GM18867 (cell line): ENCODE data around the gene CNTN4.
"Not testable (repeated sequence)": the region's sequence is repeated elsewhere in the genome, so short reads cannot be mapped to it uniquely, and the experiment has no call there.

ENCODE experiments used
- ATAC-seq: cut with Tn5 transposase; IDR thresholded peaks from one replicate; pipeline ENCODE4 v1.9.1; 2021; ENCODE audit warnings: mild to moderate bottlenecking, moderate library complexity; ENCODE audit not compliant: unreplicated experiment

CNTN4 gene

DNA sequence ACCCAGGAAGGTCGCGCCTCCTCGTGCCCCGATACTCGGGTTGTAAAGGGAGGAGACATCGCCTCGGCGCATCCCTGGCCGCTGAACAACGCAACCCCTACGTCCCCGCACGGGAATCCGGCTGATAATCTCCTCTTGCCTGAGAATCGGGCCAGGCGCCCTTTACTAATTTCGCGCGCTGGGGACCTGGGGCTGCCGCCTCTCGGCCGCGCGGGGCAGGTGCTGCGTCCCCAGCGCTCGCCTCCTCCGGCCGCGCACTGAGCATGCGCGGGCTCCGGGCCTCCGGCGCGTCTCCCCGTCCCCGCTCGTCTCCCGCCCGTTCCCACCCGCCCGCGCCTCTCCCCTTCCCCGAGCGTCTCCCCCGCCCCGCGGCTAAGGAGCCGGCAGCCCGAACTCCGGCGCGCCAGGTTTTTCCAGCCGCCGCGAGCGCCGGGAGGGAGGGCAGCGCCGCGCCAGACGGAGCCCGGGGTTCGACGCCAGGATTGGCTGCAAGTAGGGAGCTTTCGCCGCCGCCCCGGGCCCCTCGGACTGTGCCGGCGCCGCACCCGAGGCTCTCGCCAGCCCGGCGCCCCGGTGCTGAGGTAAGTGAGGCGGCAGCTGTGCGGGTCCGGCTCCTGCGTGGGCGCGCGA is at the start of gene CNTN4:
Gene CNTN4, plus strand, starts transcription at position 469 of the 630 bp plus-strand sequence.
- no peak for ATAC-seq

DNA sequence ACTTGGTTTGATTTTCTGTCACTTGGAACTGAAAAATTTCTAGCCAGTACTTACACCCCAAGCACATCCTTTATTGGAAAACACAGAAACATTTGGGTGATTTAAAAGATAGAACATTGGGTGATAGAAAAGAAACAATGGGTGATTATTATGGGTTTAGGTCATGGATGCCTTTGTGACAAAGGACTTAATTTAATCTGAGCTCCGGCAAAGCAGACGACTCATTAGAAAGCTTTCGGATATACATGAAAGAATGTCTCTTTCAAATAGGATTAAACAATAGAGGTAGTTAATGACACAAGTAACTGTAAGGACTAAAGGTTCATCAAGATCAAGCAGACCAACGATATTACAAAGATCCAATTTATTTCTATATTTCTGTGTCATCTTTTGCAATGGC is 37.3 kb upstream of the CNTN4 start:
- no peak for ATAC-seq

DNA sequence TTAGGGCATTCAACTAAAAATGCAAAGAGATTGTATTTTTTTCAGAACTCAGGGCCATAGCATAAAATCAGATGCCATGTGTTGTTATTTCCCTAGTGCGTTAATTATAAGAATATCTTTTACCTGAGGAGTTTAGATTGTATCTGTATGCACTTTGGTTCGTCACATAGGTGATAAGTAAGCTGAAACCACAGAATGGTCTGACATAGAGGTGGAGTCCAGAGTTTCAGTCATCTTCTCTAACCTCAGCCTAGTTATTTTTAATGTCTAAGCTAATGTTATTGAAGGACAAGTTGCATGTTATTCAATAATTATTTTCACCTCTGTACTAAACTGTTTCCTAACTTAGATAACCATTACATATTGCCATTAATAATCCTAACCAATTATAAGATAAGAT is 27.1 kb upstream of the CNTN4 start:
- no peak for ATAC-seq

DNA sequence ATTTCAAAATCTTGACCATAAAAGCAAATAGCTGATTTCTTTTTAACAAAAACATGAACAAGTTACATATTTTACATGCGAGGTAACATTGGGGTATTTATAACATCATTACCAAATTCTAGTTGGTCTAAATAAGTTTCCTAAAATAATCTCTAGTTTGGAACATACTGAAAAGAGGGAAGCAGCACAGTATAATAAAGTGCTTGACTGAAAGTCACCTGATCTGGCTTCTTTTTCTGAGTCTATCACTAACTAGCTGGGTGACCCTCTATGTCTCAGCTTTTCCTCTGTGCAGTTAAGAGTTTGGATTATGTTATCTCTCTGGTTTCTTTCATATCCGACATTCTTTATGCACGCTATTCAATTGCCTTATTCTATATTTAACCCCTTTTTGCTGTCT is 19.8 kb upstream of the CNTN4 start:
- no peak for ATAC-seq

DNA sequence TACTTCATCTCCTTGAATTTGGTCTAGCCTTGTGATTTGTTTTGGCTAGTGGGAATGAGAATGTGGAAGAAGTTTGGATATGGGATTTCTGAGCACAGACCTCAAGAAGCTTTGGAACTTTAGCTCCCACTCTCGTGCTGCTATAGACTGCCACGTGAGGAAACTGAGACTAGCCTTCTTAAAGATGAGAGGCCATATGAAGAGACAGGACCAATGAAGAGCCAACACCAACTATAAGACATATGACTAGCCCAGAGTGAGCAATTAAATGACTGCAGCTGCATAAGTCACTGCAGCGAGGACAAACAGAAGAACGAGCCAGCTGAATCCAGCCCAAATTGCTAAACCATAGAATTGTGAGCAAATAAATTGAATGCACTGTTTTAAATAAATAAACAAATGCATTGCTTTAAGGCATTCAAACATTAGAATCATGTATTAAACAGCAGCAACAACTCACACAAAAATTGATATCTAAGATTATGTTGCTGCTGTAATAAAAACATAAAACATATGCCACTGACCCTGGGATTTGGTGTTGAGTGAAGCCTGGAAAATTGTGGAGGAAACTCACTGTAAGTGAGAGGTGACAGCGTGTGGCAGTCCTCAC is 15.7 kb upstream of the CNTN4 start:
- no peak for ATAC-seq

DNA sequence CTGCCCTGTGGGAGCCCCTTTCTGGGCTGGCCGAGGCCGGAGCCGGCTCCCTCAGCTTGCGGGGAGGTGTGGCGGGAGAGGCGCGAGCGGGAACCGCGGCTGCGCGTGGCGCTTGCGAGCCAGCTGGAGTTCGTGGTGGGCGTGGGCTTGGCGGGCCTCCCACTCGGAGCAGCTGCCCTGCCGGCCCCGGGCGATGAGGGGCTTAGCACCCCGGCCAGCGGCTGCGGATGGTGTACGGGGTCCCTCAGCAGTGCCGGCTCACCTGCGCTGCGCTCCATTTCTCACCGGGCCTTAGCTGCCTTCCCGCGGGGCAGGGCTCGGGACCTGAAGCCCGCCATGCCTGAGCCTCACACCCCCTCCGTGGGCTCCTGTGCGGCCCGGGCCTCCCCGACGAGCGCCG is 15.1 kb upstream of the CNTN4 start:
- not testable (repeated sequence) for ATAC-seq

DNA sequence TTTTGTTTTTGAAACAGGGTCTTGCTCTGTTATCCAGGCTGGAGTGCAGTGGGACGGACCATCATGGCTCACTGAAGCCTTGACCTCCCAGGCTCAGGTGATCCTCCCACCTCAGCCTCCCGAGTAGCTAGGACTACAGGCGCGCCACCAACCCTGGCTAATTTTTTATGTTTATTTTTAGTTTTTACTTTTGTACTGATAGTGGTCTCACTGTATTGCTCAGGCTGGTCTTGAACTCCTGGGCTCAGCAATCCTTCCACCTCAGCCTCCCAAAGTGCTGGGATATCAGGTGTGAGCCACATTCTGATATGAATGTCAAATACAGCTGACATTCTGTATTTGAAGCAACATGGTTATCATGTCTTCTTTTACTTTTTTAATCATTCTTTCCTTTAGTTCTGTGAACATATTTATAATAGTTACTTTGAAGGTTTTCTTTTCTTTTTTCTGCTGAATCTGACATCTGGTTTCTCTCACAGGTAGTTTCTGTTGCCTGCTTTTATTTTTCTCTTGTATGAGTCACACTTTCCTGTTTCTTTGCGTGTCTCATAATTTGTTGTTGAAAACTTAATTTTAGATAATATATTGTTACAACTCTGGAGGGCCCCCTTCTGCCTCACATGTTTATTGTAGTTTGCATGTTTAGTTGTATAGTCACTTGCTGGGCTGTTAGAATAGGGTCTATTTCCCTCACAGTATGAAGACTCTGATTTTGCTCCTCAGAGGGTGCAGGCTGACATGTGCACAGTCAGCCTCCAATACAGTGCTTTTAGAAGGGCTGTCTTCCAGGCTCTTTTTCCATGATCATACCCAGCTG is 8.4 kb upstream of the CNTN4 start:
- ATAC-seq: no peak

DNA sequence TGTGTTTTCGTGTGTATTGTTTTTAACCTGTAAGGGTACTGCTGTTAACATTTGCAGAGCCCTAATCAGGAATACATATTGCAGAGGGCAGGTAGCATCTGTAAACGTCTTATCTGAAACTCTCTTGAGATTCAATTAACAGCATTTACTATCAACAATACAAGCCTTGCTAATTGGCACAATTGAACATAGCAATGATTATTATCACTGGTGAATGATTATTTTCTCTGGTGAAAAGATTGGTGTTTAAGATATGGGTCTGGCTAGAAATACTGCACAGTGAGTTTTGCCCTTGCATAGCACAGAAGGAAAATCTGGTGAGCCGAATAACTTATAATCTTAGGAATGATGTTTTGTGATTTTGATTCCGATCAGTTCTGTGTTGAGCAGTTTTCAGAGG is 5.9 kb upstream of the CNTN4 start:
- no peak for ATAC-seq

DNA sequence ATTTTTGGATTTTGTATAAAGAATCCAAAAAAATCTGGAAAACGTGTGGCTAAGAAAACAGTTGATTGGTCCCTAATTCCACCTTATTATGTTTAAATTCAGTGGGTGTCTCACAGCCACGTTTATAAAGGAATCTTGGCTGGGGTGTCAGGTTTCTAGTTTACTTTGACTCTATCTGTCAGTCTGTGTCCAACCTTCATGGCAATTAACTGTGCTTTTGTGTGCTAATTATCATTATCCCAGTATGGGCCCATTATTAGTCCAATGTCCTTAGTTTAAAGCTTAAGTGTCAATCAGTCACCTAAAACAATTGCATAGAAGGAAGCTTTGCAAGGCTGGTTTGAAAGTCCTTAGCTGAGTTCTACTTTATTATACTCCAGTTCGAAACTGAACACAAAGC is 3.7 kb upstream of the CNTN4 start:
- ATAC-seq: no peak

DNA sequence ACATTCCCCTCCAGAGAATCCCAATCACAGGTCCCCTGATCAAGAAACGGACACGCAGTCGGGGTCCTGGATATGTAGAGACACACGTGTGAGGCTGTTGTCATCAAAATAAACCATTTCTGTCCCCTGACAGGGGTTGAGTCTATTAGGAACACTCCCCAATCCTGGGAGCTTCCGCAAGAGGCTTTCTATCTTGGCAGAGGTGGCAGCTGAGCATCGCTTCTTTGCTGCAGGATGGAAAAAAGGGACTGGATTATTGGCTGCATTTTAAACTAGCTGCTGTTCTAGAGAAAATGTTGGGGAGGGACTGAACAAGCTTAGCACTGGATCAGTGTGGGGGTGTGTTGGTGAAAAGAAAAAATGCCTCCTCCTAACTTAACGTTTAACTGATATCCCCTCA is 2.5 kb upstream of the CNTN4 start:
- no peak for ATAC-seq

DNA sequence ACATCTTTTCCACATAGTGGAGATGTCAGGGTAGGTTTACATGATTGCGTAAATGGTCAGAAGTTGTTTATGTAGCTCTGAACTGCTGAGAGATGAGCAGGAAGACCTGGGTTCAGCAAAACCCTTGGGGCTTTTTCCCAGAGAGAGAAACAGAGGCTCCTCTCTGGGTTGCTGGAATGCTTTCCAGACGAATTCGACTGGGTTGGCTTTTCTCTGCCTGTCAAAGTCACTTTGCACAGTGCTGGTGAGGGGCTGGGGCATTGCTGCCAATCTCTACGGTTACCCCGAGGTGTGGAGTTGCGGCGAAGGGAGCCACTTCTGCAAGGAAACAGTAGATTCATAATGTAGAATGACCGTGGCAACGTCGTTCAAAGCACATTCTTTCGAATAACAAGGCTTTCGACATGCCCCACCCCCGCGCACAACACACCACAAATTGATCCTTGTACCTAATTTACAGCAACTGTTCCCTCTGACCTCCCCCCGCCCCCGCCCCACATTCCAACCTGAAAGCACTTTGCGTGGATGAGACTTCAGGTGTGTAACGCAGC is 950 bp upstream of the CNTN4 start:
- no peak for ATAC-seq

DNA sequence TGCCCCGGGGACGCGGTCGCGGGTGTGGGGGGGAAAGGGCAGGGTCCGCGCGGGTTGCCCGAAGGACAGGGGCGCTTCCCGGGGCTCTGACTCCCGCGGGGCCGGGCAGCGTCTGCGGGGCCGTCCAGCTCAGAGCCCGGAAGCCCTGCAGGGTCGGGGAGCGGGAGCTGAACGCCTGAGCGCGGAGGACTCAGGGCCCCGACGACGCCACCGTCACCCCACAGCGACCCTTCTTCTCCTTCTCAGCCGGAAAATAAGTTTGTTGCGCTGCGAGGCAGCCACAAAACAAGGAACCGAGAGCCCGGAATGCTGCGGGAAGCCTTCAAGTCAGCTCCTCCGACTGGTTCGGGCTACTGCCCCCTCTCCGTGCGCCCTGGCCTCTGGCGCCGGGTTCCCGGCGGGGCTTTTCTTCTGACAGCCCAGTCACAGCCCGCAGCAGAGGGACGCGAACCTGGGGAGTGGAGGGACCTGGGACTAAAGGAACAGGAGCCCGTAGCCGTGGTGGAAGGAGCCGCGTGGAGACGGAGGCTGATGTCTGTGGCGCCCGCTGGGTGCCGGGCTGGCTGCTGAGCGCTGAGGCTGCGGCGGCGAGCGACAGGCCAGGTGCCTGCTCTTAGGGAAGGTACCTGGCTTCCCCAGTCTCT is 484 bp downstream of the CNTN4 start:
- no peak for ATAC-seq

DNA sequence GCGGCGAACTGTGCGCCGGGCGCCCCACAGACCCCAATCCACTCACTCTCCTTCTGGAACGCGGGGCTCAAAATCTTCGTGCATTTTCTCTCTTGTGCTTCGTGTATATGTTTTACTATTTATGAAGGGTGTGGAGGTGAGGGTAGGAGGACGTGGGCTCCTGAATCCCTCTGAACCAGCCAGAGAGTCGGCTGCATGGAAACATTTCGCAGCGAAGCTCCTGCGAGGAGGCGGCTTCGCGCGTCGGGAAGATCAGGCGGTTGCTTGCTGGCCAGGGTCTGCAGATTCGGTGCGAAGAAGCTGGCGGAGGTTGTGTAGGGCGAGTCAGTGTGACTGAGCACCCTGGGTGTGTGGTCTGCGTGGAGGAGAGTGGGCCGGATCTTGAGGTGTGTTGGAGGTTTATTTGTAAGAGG is 1.1 kb downstream of the CNTN4 start:
- no peak for ATAC-seq

DNA sequence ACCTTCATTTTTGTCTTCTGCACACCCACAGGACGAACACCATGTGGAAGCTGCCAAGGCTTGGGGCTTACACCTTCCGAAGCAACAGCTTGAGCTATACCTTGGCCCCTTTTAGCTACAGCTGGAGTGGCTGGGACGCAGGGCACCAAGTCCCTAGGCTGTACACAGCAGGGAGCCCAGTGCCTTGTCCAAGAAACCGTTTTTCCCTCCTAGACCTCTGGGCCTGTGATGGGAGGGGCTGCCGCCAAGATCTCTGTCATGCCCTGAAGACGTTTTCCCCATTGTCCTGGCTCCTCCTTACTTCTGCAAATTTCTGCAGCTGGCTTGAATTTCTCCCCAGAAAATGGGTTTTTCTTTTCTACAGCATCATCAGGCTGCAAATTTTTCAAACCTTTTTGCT is 7.8 kb downstream of the CNTN4 start:
- ATAC-seq: no peak

DNA sequence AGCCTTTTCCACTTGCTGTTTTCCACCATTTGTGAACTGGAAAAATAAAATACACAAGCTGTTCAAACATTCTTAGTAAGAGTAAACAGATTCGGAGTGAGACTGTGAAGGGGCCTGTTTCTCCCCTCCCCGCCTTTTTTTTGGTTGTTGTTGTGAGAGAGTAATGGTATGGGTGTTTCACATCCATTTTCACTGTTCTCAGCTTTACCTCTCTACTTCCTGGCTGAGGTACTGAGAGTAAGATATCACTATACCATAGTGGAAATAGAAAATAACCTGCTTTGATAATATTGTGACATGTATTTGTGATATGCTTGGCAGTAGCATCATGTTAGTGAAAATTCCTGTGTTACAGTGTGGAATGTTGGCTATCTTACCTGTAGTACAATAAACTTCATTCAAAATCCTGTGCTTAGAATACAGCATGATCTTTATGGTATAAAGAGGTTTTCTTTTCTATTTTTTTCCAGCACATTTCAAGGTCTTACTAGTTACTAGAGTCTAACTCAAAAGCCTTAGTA is 12.0 kb downstream of the CNTN4 start:
- no peak for ATAC-seq

DNA sequence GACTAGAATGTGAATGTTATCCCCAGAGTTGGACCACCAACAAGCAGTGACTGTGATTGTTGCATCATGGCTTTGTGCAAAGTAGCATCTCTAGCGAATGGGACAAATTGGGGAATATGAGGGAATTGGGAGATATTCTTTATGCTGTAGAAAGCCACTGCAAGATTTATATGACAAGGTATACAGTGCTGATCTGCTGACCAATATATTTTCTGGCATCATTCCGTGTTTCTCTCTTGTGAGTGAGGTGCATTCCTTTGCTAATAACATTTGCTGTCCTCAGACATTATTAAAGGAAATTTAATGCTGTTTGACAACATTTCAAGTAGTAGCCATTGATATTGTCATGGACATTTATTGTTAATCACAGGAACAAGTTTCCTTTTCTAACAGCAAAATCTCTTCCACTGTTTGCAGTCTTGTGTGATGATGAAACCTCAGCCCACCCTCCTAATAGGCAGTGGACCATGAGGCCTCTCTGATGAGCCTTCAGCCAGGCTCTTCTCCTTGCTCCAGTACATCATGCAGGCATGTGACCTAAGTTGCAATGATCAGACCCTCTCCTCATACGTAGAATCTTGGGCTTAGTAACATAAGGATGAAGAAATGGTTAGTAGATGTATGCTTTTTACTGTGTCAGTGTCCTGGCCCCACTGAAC is 16.1 kb downstream of the CNTN4 start:
- ATAC-seq: no peak

DNA sequence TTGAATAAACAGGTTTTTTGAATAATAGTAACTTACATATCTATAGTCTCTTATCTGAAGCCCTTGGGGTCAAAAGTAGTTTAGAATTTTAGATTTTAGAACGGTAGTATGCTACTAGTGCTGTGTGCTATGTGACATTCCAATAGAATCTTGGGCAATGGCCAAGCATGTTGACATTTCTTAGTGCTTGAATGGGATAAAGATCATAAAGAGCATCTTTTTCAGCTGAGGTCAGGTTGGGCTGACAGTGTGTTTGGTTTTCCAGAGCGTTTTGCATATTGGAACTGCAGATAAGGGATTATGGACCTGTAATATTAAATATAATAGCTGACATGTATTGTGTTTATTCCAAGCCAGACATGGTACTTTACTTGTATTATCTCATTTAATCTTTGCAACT is 32.1 kb downstream of the CNTN4 start:
- ATAC-seq: no peak

DNA sequence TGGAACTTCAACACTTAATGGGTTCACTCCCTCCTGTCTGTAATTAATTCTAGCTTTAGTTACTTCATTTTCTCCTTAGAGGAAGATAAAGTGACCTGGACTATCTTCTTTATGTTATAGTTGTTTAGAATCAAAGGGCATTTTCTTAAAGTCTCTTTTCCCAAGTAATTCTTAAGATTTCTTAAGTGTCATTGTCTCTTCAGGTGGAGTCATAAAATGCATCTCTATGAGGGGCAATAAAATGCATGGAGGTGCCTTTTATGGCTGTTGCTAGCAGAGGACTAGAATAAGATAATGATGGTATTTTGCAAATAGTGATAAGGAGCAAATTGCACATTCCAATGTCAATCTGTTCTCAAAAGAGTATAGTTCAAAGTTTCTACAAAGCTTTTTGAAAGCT is 34.5 kb downstream of the CNTN4 start:
- ATAC-seq: no peak

DNA sequence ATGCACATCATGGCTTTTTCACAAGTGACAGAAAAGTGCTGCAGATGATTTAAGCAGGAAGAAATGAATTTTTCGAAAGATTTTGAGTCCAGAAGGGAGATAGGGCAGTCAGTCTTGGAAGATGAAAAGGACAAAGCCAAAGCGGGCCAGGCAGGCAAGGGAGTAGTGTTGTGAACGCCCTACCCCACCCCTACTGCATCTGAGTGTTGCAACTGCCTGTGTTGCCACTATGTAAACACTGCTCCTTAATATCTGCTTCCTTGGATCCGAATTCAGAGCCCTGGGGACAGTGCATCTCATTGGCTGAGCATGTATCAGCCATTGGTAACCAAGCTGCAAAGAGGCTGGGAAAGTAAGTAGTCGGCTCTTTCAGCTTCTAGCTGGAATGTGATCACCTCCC is 39.0 kb downstream of the CNTN4 start:
- ATAC-seq: no peak

DNA sequence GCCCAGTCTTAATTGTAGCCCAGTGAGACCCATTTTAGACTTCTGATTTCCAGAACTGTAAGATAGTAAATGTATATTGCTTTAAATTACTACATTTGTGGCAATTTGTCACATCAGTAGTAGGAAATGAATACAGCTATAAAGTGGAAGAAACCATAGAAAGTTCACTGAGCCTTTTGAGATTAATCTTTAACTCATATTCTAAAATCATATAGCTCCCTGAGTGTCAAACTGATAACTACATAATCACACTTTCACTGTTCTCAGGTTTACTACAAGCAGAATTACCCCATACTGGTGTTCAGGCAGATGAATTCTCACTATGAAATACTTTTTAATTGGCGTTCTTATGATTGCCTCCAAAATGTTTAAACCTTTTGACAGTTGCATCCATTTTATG is 42.8 kb downstream of the CNTN4 start:
- ATAC-seq: no peak
